Mesendoderm (in vitro differentiated cells): ENCODE measurements around the gene HSD17B3.

Source experiments
- DNase-seq: peaks from one replicate; pipeline ENCODE4 v3.0.0; 2013
- H2AK5ac ChIP-seq: 2 replicates; pipeline ENCODE4 v1.6.1; 2013; ENCODE audit warnings: low read length, inconsistent platforms
- H2BK120ac ChIP-seq: 2 replicates; pipeline ENCODE4 v1.6.1; 2013; ENCODE audit warnings: low read depth, mild to moderate bottlenecking, low read length, moderate library complexity, mixed read lengths
- H2BK15ac ChIP-seq: replicated peaks from 2 replicates; pipeline ENCODE4 v1.6.1; 2013; ENCODE audit warnings: low read depth, mild to moderate bottlenecking, moderate library complexity
- H2BK5ac ChIP-seq: 2 replicates; pipeline ENCODE4 v1.6.1; 2013; ENCODE audit warnings: low read length, inconsistent platforms
- H3K18ac ChIP-seq: 2 replicates; pipeline ENCODE4 v1.6.1; 2013; ENCODE audit warnings: mild to moderate bottlenecking, low read length, mixed read lengths
- H3K23ac ChIP-seq: one replicate; pipeline ENCODE4 v1.6.1; 2013; ENCODE audit warnings: low read length
- H3K27ac ChIP-seq: 2 replicates; pipeline ENCODE4 v1.5.1; 2013; ENCODE audit warnings: low read depth, mild to moderate bottlenecking, inconsistent platforms, low read length, moderate library complexity
- H3K27me3 ChIP-seq: 2 replicates; pipeline ENCODE4 v1.6.1; 2013; ENCODE audit warnings: low read length, control low read depth, mild to moderate bottlenecking, inconsistent platforms; ENCODE audit not compliant: insufficient read depth, poor library complexity
- H3K36me3 ChIP-seq: 2 replicates; pipeline ENCODE4 v1.6.1; 2013; ENCODE audit warnings: low read length, inconsistent platforms; ENCODE audit not compliant: control insufficient read depth, insufficient read depth
- H3K4ac ChIP-seq: one replicate; pipeline ENCODE4 v1.6.1; 2013; ENCODE audit warnings: low read depth, mild to moderate bottlenecking, low read length, moderate library complexity
- H3K4me1 ChIP-seq: 2 replicates; pipeline ENCODE4 v1.6.1; 2013; ENCODE audit warnings: low read depth, low read length, inconsistent platforms; ENCODE audit not compliant: control insufficient read depth
- H3K4me2 ChIP-seq: 2 replicates; pipeline ENCODE4 v1.6.1; 2013; ENCODE audit warnings: low read length
- H3K4me3 ChIP-seq: 2 replicates; pipeline ENCODE4 v1.5.1; 2013; ENCODE audit warnings: mild to moderate bottlenecking, low read length
- H3K56ac ChIP-seq: one replicate; pipeline ENCODE4 v1.6.1; 2013; ENCODE audit warnings: low read length
- H3K79me1 ChIP-seq: 2 replicates; pipeline ENCODE4 v1.6.1; 2013; ENCODE audit warnings: low read length, inconsistent platforms
- H3K79me2 ChIP-seq: 2 replicates; pipeline ENCODE4 v1.6.1; 2013; ENCODE audit warnings: mild to moderate bottlenecking, low read length; ENCODE audit not compliant: control insufficient read depth, insufficient read depth
- H3K9ac ChIP-seq: 2 replicates; pipeline ENCODE4 v1.6.1; 2013; ENCODE audit warnings: low read length, inconsistent platforms
- H4K5ac ChIP-seq: one replicate; pipeline ENCODE4 v1.6.1; 2013; ENCODE audit warnings: low read length
- H4K8ac ChIP-seq: one replicate; pipeline ENCODE4 v1.6.1; 2013; ENCODE audit warnings: low read depth, mild to moderate bottlenecking, control low read depth, low read length, moderate library complexity
- WGBS: extraction: QIAGEN DNeasy Blood & Tissue Kit; methylation state at CpG from one replicate; pipeline ENCODE4 v1.1.7; 2013; ENCODE audit warnings: low lambda C conversion rate, missing lambda C conversion rate; ENCODE audit not compliant: insufficient coverage; ENCODE audit errors: extremely low coverage; 5-methylcytosine and 5-hydroxymethylcytosine counted together

The HSD17B3 gene

GRCh38 chr9:96232539-96233241, 69.3 kb downstream of the HSD17B3 start:
- H2BK15ac ChIP-seq, result no peak overlapping the region
- no peaks in the 10 kb centered on the region for H3K4me1 ChIP-seq
- peak; percentile 74 for DNase-seq
- H3K36me3 ChIP-seq, result no peaks in the 10 kb centered on the region
- H3K79me1 ChIP-seq, result no peaks in the 10 kb centered on the region
- no CpG with 5 or more reads among the region's 14 CpGs for WGBS
- no peak overlapping the region for H2BK120ac ChIP-seq
- no peak overlapping the region for H3K4me2 ChIP-seq
- no peak overlapping the region for H3K4me3 ChIP-seq
- no peak overlapping the region for H2AK5ac ChIP-seq
- H3K79me2 ChIP-seq, result no peaks in the 10 kb centered on the region
- H3K56ac ChIP-seq, result no peak overlapping the region
- H3K9ac ChIP-seq, result peak overlapping the region; percentile 25
- H3K27ac ChIP-seq, result no peak overlapping the region
- H2BK5ac ChIP-seq, result no peak overlapping the region
- H3K4ac ChIP-seq, result no peak overlapping the region
- no peak overlapping the region for H3K23ac ChIP-seq
- H3K18ac ChIP-seq, result no peak overlapping the region
- no peaks in the 10 kb centered on the region for H3K27me3 ChIP-seq
- no peak overlapping the region for H4K8ac ChIP-seq
- no peak overlapping the region for H4K5ac ChIP-seq

- H2AK5ac ChIP-seq, result no peak overlapping the region
- no peak overlapping the region for H3K4me3 ChIP-seq
- H3K23ac ChIP-seq, result no peak overlapping the region
- H2BK5ac ChIP-seq, result no peak overlapping the region
- WGBS, result no CpG with 5 or more reads among the region's 11 CpGs
- no peaks in the 10 kb centered on the region for H3K79me1 ChIP-seq
- H3K18ac ChIP-seq, result no peak overlapping the region
- H3K4me2 ChIP-seq, result no peak overlapping the region
- H2BK15ac ChIP-seq, result no peak overlapping the region
- H2BK120ac ChIP-seq, result no peak overlapping the region
- H3K36me3 ChIP-seq, result no peaks in the 10 kb centered on the region
- H4K8ac ChIP-seq, result no peak overlapping the region
- no peak overlapping the region for H3K56ac ChIP-seq
- H4K5ac ChIP-seq, result no peak overlapping the region
- no peak overlapping the region for H3K4ac ChIP-seq
- no peaks in the 10 kb centered on the region for H3K4me1 ChIP-seq
- no peaks in the 10 kb centered on the region for H3K27me3 ChIP-seq
- no peaks in the 10 kb centered on the region for H3K79me2 ChIP-seq
- H3K9ac ChIP-seq, result no peak overlapping the region
- no peak for DNase-seq
- no peak overlapping the region for H3K27ac ChIP-seq
Observed at GRCh38 chr9:96232164-96232538, 69.8 kb downstream of the HSD17B3 start.

GRCh38 chr9:96230002-96230401, 72.0 kb downstream of the HSD17B3 start:
- Histone ChIP-seq H2BK5ac (no peak overlapping the region), H3K27ac (no peak overlapping the region), H3K79me1 (no peaks in the 10 kb centered on the region), H3K4ac (no peak overlapping the region), H2BK120ac (no peak overlapping the region), H3K23ac (no peak overlapping the region), H3K79me2 (no peaks in the 10 kb centered on the region), H3K18ac (no peak overlapping the region), H2AK5ac (no peak overlapping the region), H3K36me3 (no peaks in the 10 kb centered on the region), H3K56ac (no peak overlapping the region), H2BK15ac (no peak overlapping the region), H4K5ac (no peak overlapping the region), H3K4me3 (no peak overlapping the region), H4K8ac (no peak overlapping the region), H3K9ac (no peak overlapping the region), H3K4me2 (no peak overlapping the region), H3K27me3 (no peaks in the 10 kb centered on the region), H3K4me1 (no peaks in the 10 kb centered on the region)
- no peak for DNase-seq
- WGBS, result no CpG with 5 or more reads among the region's 2 CpGs

- Histone ChIP-seq H2BK5ac (no peak overlapping the region), H3K79me2 (no peaks in the 10 kb centered on the region), H3K18ac (no peak overlapping the region), H3K4me1 (peaks cover 3% of the 10 kb centered on the region), H3K56ac (no peak overlapping the region), H4K8ac (no peak overlapping the region), H3K9ac (no peak overlapping the region), H3K4me2 (no peak overlapping the region), H3K23ac (no peak overlapping the region), H2BK15ac (no peak overlapping the region), H3K4ac (no peak overlapping the region), H3K36me3 (no peaks in the 10 kb centered on the region), H2BK120ac (no peak overlapping the region), H3K27me3 (no peaks in the 10 kb centered on the region), H3K79me1 (no peaks in the 10 kb centered on the region), H4K5ac (no peak overlapping the region), H3K27ac (no peak overlapping the region), H3K4me3 (no peak overlapping the region), H2AK5ac (no peak overlapping the region)
- WGBS, result no CpG with 5 or more reads among the region's 2 CpGs
- peak; percentile 58 for DNase-seq
Observed at GRCh38 chr9:96222132-96222531, 79.8 kb downstream of the HSD17B3 start.

- no peak overlapping the region for H2BK15ac ChIP-seq
- H3K23ac ChIP-seq, result no peak overlapping the region
- peaks cover 13% of the 10 kb centered on the region for H3K4me1 ChIP-seq
- no peaks in the 10 kb centered on the region for H3K36me3 ChIP-seq
- H3K4ac ChIP-seq, result no peak overlapping the region
- no peak overlapping the region for H3K4me3 ChIP-seq
- no peak overlapping the region for H3K27ac ChIP-seq
- no peak overlapping the region for H3K4me2 ChIP-seq
- no peak overlapping the region for H2BK5ac ChIP-seq
- H3K18ac ChIP-seq, result no peak overlapping the region
- no peak overlapping the region for H3K9ac ChIP-seq
- no peak overlapping the region for H4K5ac ChIP-seq
- no CpG with 5 or more reads among the region's 2 CpGs for WGBS
- H3K79me2 ChIP-seq, result no peaks in the 10 kb centered on the region
- no peak overlapping the region for H2AK5ac ChIP-seq
- no peaks in the 10 kb centered on the region for H3K79me1 ChIP-seq
- no peak overlapping the region for H2BK120ac ChIP-seq
- H3K27me3 ChIP-seq, result no peaks in the 10 kb centered on the region
- no peak overlapping the region for H4K8ac ChIP-seq
- no peak for DNase-seq
- H3K56ac ChIP-seq, result no peak overlapping the region
Observed at GRCh38 chr9:96219900-96220257, 82.1 kb downstream of the HSD17B3 start.
